OCI-LY1 (cell line): ENCODE measurements around the gene C4orf51.

ENCODE experiments used
- H2AFZ ChIP-seq: fragments of 200-600 bp; sonication (generic), shearing (Covaris generic); 2 replicates; pipeline ENCODE4 v1.6.0; 2014; ENCODE audit warnings: antibody characterized with exemption, mild to moderate bottlenecking, low read length
- H3F3A ChIP-seq: fragments of 200-600 bp; sonication (generic), shearing (Covaris generic); 2 replicates; pipeline ENCODE4 v1.6.0; 2014; ENCODE audit warnings: mild to moderate bottlenecking, antibody characterized with exemption, low read length, moderate library complexity; ENCODE audit not compliant: insufficient read depth
- H3K27ac ChIP-seq: fragments of 200-600 bp; sonication (generic); 2 replicates; pipeline ENCODE4 v1.5.1; 2014; ENCODE audit warnings: low read length, mixed run types, mild to moderate bottlenecking, low read depth; ENCODE audit not compliant: poor library complexity, severe bottlenecking
- H3K27me3 ChIP-seq: fragments of 200-600 bp; sonication (generic); 2 replicates; pipeline ENCODE4 v1.6.0; 2014; ENCODE audit warnings: antibody characterized with exemption, mild to moderate bottlenecking, low read length, moderate library complexity; ENCODE audit not compliant: insufficient read depth
- H3K36me3 ChIP-seq: fragments of 200-600 bp; sonication (generic); 2 replicates; pipeline ENCODE4 v1.6.1; 2014; ENCODE audit warnings: mild to moderate bottlenecking, antibody characterized with exemption, low read length, moderate library complexity, mixed read lengths; ENCODE audit not compliant: insufficient read depth
- H3K4me1 ChIP-seq: fragments of 200-600 bp; sonication (generic); 2 replicates; pipeline ENCODE4 v1.5.1; 2014; ENCODE audit warnings: mild to moderate bottlenecking, low read length, moderate library complexity; ENCODE audit not compliant: insufficient read depth, severe bottlenecking
- H3K4me2 ChIP-seq: fragments of 200-600 bp; sonication (generic), shearing (Covaris generic); 2 replicates; pipeline ENCODE4 v1.6.1; 2014; ENCODE audit warnings: low read length
- H3K4me3 ChIP-seq: fragments of 200-600 bp; sonication (generic); 2 replicates; pipeline ENCODE4 v1.5.1; 2014; ENCODE audit warnings: low read length, low read depth, mild to moderate bottlenecking, mixed read lengths; ENCODE audit not compliant: poor library complexity, severe bottlenecking
- H3K79me2 ChIP-seq: fragments of 200-600 bp; shearing (Covaris generic); 2 replicates; pipeline ENCODE4 v1.6.1; 2016; ENCODE audit warnings: mixed run types, low read length, mixed read lengths; ENCODE audit not compliant: insufficient read depth
- H3K9ac ChIP-seq: fragments of 200-600 bp; sonication (generic), shearing (Covaris generic); 2 replicates; pipeline ENCODE4 v1.6.1; 2014; ENCODE audit warnings: mild to moderate bottlenecking, low read length, mixed read lengths
- H3K9me2 ChIP-seq: fragments of 200-600 bp; sonication (generic), shearing (Covaris generic); 2 replicates; pipeline ENCODE4 v1.6.1; 2014; ENCODE audit warnings: low read depth, mild to moderate bottlenecking, low read length, mixed read lengths
- H3K9me3 ChIP-seq: fragments of 200-600 bp; shearing (Covaris generic); 2 replicates; pipeline ENCODE4 v1.6.1; 2014; ENCODE audit warnings: low read length, mixed read lengths
- H4K20me1 ChIP-seq: fragments of 200-600 bp; sonication (generic), shearing (Covaris generic); 2 replicates; pipeline ENCODE4 v1.6.0; 2016; ENCODE audit warnings: mild to moderate bottlenecking, low read length; ENCODE audit not compliant: insufficient read depth
- CTCF ChIP-seq: fragments of 200-600 bp; sonication (generic), shearing (Covaris generic); IDR thresholded peaks from 2 replicates; pipeline ENCODE4 v1.5.1; 2017; ENCODE audit warnings: mild to moderate bottlenecking, antibody characterized with exemption, low read length, moderate library complexity, mixed read lengths
- EZH2 ChIP-seq: fragments of 200-600 bp; sonication (generic), shearing (Covaris generic); IDR thresholded peaks from 2 replicates; pipeline ENCODE4 v1.8.0; 2017; ENCODE audit warnings: borderline replicate concordance, mixed run types, mild to moderate bottlenecking, antibody characterized with exemption, low read length, moderate library complexity, mixed read lengths

C4orf51 gene

GRCh38 chr4:145697332-145697731 lies 17.4 kb downstream of the C4orf51 start:
- no peak for TF ChIP-seq CTCF
- Histone ChIP-seq H3K27me3 (no peaks in the 10 kb centered on the region), H3K4me1 (no peaks in the 10 kb centered on the region), H3K36me3 (no peaks in the 10 kb centered on the region), H2AFZ (no peak overlapping the region), H4K20me1 (no peaks in the 10 kb centered on the region), H3K9me2 (no peaks in the 10 kb centered on the region), H3K27ac (no peak overlapping the region), H3K9ac (no peak overlapping the region), H3K4me2 (no peak overlapping the region), H3K9me3 (no peaks in the 10 kb centered on the region), H3K79me2 (no peaks in the 10 kb centered on the region), H3F3A (no peaks in the 10 kb centered on the region), H3K4me3 (no peak overlapping the region)

- no peaks in the 10 kb centered on the region for H3F3A ChIP-seq
- H3K4me3 ChIP-seq: no peak overlapping the region
- no peaks in the 10 kb centered on the region for H3K27me3 ChIP-seq
- no peaks in the 10 kb centered on the region for H3K36me3 ChIP-seq
- H4K20me1 ChIP-seq: no peaks in the 10 kb centered on the region
- no peaks in the 10 kb centered on the region for H3K9me2 ChIP-seq
- no peak for TF ChIP-seq CTCF
- TF ChIP-seq EZH2: no peak
- H3K9ac ChIP-seq: no peak overlapping the region
- H3K27ac ChIP-seq: no peak overlapping the region
- H3K9me3 ChIP-seq: no peaks in the 10 kb centered on the region
- no peaks in the 10 kb centered on the region for H3K4me1 ChIP-seq
- no peak overlapping the region for H2AFZ ChIP-seq
- no peak overlapping the region for H3K4me2 ChIP-seq
- no peaks in the 10 kb centered on the region for H3K79me2 ChIP-seq
Measured at GRCh38 chr4:145698507-145698906, 18.6 kb downstream of the C4orf51 start.

- Histone ChIP-seq H3F3A (no peaks in the 10 kb centered on the region), H3K79me2 (no peaks in the 10 kb centered on the region), H3K9ac (no peak overlapping the region), H3K9me2 (no peaks in the 10 kb centered on the region), H3K4me2 (no peak overlapping the region), H3K9me3 (no peaks in the 10 kb centered on the region), H3K27ac (no peak overlapping the region), H3K4me1 (no peaks in the 10 kb centered on the region), H3K36me3 (no peaks in the 10 kb centered on the region), H3K4me3 (no peak overlapping the region), H4K20me1 (no peaks in the 10 kb centered on the region), H2AFZ (no peak overlapping the region), H3K27me3 (no peaks in the 10 kb centered on the region)
- TF ChIP-seq CTCF (no peak), EZH2 (no peak)
Measured at GRCh38 chr4:145703850-145704497, 24.0 kb downstream of the C4orf51 start.
